ENCODE measurements around the gene UMOD.

DNA sequence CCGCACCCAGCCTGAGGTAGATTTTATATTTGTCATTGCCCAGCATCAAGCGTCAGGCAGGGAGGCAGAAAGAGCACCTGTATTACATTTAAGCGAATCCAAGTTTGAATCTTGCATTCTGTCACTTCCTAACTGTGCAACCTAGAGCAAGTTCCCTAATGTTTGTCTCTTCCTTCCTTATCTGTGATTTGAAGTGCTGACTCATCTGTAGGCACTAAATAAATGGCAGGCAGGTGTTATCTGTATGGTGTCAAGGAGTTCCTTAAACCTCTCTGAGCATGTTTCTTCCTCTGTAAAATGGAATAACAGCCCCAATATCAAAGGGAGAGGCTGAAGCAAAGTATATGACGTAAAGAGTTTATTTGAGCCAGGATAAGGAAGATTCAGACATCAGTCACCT, 49.5 kb downstream of the UMOD start:
- TF ChIP-seq YY1 (IDR thresholded peaks at IDR 0.05; ENCODE audit: insufficient read depth, insufficient read length) (no peak), SUZ12 (IDR thresholded peaks at IDR 0.05; ENCODE audit: extremely low read depth, insufficient read depth, insufficient read length) (no peak), ZNF274 (IDR thresholded peaks at IDR 0.05; ENCODE audit: low read depth, low read length) (no peak)

Data from NT2/D1 (cell line).